GM23338 (cell line): ENCODE data around the gene GRB14. TPM values are rescaled to one million over a fixed set of nuclear protein-coding genes. Genes with fewer than 3 reads are reported as not detected.

ENCODE experiments used
- ATAC-seq: fragments of 200-7000 bp; cut with Tn5 transposase; 3 replicates; pipeline ENCODE4 v1.9.1; 2020
- DNase-seq: peaks from one replicate; pipeline ENCODE4 v3.0.0-alpha.2; 2015; ENCODE audit warnings: low spot score
- H2AFZ ChIP-seq: fragments of 200-600 bp; sonication (generic); 2 replicates; pipeline ENCODE4 v1.8.0; 2016; ENCODE audit warnings: antibody characterized with exemption, mild to moderate bottlenecking, moderate library complexity
- H3F3A ChIP-seq: fragments of 200-600 bp; sonication (generic); replicated peaks from 2 replicates; pipeline ENCODE4 v1.8.0; 2017; ENCODE audit warnings: antibody characterized with exemption, mixed run types, low read depth
- H3K27ac ChIP-seq: fragments of 200-600 bp; sonication (generic); 2 replicates; pipeline ENCODE4 v1.6.1; 2016; ENCODE audit warnings: low read depth
- H3K27me3 ChIP-seq: fragments of 200-600 bp; sonication (generic); 2 replicates; pipeline ENCODE4 v1.8.0; 2016; ENCODE audit warnings: mild to moderate bottlenecking, mixed run types, moderate library complexity; ENCODE audit not compliant: insufficient read depth
- H3K36me3 ChIP-seq: fragments of 200-600 bp; sonication (generic); 2 replicates; pipeline ENCODE4 v1.8.0; 2016; ENCODE audit warnings: mild to moderate bottlenecking; ENCODE audit not compliant: insufficient read depth
- H3K4me1 ChIP-seq: fragments of 200-600 bp; sonication (generic); 2 replicates; pipeline ENCODE4 v1.8.0; 2016; ENCODE audit warnings: mild to moderate bottlenecking, moderate library complexity; ENCODE audit not compliant: insufficient read depth
- H3K4me2 ChIP-seq: fragments of 200-600 bp; sonication (generic); 2 replicates; pipeline ENCODE4 v1.7.1; 2017; ENCODE audit warnings: mixed run types
- H3K4me3 ChIP-seq: fragments of 200-600 bp; sonication (generic); 2 replicates; pipeline ENCODE4 v1.6.1; 2016; ENCODE audit warnings: mixed run types
- H3K79me2 ChIP-seq: fragments of 200-600 bp; sonication (generic); replicated peaks from 2 replicates; pipeline ENCODE4 v1.8.0; 2017; ENCODE audit warnings: mild to moderate bottlenecking; ENCODE audit not compliant: insufficient read depth
- H3K9me2 ChIP-seq: fragments of 200-600 bp; sonication (generic); 2 replicates; pipeline ENCODE4 v1.8.0; 2017; ENCODE audit not compliant: insufficient read depth
- H4K20me1 ChIP-seq: fragments of 200-600 bp; sonication (generic); replicated peaks from 2 replicates; pipeline ENCODE4 v1.8.0; 2017; ENCODE audit warnings: mild to moderate bottlenecking; ENCODE audit not compliant: insufficient read depth
- H3K27ac Mint-ChIP-seq: 2 replicates; pipeline ENCODE4 v1.8.0; 2020; ENCODE audit warnings: inconsistent platforms, mild to moderate bottlenecking, moderate library complexity, mixed read lengths
- H3K27me3 Mint-ChIP-seq: 3 replicates; pipeline ENCODE4 v1.8.0; 2022; ENCODE audit warnings: low read depth, mild to moderate bottlenecking, moderate library complexity, mixed read lengths, inconsistent platforms; ENCODE audit not compliant: insufficient read depth, poor library complexity
- H3K36me3 Mint-ChIP-seq: 3 replicates; pipeline ENCODE4 v1.8.0; 2021; ENCODE audit warnings: low read depth, mild to moderate bottlenecking, inconsistent platforms, moderate library complexity, mixed read lengths
- H3K4me1 Mint-ChIP-seq: 3 replicates; pipeline ENCODE4 v1.8.0; 2020; ENCODE audit warnings: mild to moderate bottlenecking, inconsistent platforms, mixed read lengths
- H3K4me3 Mint-ChIP-seq: 3 replicates; pipeline ENCODE4 v1.8.0; 2021; ENCODE audit warnings: moderate library complexity, mild to moderate bottlenecking, inconsistent platforms, mixed read lengths
- H3K9me3 Mint-ChIP-seq: 3 replicates; pipeline ENCODE4 v1.8.0; 2020; ENCODE audit warnings: moderate library complexity, mild to moderate bottlenecking, inconsistent platforms, mixed read lengths
- CREB1 ChIP-seq: fragments of 250-450 bp; sonication (Bioruptor Pico); IDR thresholded peaks from 2 replicates; pipeline ENCODE4 v1.5.0; 2020; ENCODE audit warnings: low read depth, mild to moderate bottlenecking, moderate library complexity
- CTCF ChIP-seq, 2 experiments: fragments of 200-600 bp in 1 of 2; sonication (generic) in 1 of 2; conservative IDR thresholded peaks; 2 replicates each; pipeline versions ENCODE4 v1.5.1 to v1.6.1; 2016 to 2017; ENCODE audit warnings: antibody characterized with exemption in 2 of 2, low read depth in 2 of 2, mild to moderate bottlenecking in 2 of 2, moderate library complexity in 1 of 2
- EZH2 ChIP-seq: fragments of 200-600 bp; sonication (generic); IDR thresholded peaks from one replicate; pipeline ENCODE4 v1.8.0; 2017; ENCODE audit warnings: antibody characterized with exemption, mild to moderate bottlenecking, low read depth; ENCODE audit not compliant: unreplicated experiment
- EZH2phosphoT487 ChIP-seq: fragments of 200-600 bp; sonication (generic); IDR thresholded peaks from one replicate; pipeline ENCODE4 v1.8.1; 2018; ENCODE audit warnings: antibody characterized with exemption; ENCODE audit not compliant: unreplicated experiment
- JUNB ChIP-seq: IDR thresholded peaks from one replicate; pipeline ENCODE4 v1.6.1; 2016; ENCODE audit warnings: antibody characterized with exemption; ENCODE audit not compliant: unreplicated experiment
- NANOG ChIP-seq: IDR thresholded peaks from 2 replicates; pipeline ENCODE4 v1.6.1; 2016; ENCODE audit warnings: antibody characterized with exemption, borderline replicate concordance
- POLR2AphosphoS5 ChIP-seq: IDR thresholded peaks from 2 replicates; pipeline ENCODE4 v1.6.1; 2016; ENCODE audit warnings: antibody characterized with exemption, low read depth
- STAT1 ChIP-seq: IDR thresholded peaks from one replicate; pipeline ENCODE4 v1.6.1; 2016; ENCODE audit warnings: antibody characterized with exemption; ENCODE audit not compliant: unreplicated experiment
- ZNF114 ChIP-seq: fragments of 250-450 bp; sonication (Bioruptor Pico); IDR thresholded peaks from 2 replicates; pipeline ENCODE4 v1.5.0; 2020; ENCODE audit warnings: mild to moderate bottlenecking, moderate library complexity
- ZNF331 ChIP-seq: fragments of 250-450 bp; sonication (Bioruptor Pico); IDR thresholded peaks from 2 replicates; pipeline ENCODE4 v1.5.0; 2020; ENCODE audit warnings: low read depth, mild to moderate bottlenecking, moderate library complexity
- ZNF462 ChIP-seq: fragments of 250-450 bp; sonication (Bioruptor Pico); IDR thresholded peaks from 2 replicates; pipeline ENCODE4 v1.5.0; 2020; ENCODE audit warnings: mild to moderate bottlenecking, moderate library complexity
- polyA plus RNA-seq: library from polyadenylated mRNA; unstranded; fragments of >200 nt; fragmentation: Nextera tagmentation; extraction: Ambion mirVana; gene quantifications from 2 replicates; pipeline ENCODE4 v1.2.1, GENCODE V29; 2016
- total RNA-seq: library from RNA; depleted of rRNA; stranded (reverse); fragments of >200 nt; shearing (Covaris generic); gene quantifications from 2 replicates; pipeline ENCODE4 v1.2.3, GENCODE V29; 2014
- TF ChIP-seq, protein P1 (sequence below): IDR thresholded peaks from one replicate; pipeline ENCODE4 v1.6.1; 2018; ENCODE audit warnings: antibody characterized with exemption; ENCODE audit not compliant: unreplicated experiment
- TF ChIP-seq, protein P2 (sequence below): IDR thresholded peaks from 2 replicates; pipeline ENCODE4 v1.6.1; 2016; ENCODE audit warnings: antibody characterized with exemption

Gene GRB14
- total and polyA plus RNA-seq, 2 experiments from 2014 or later, result 16.0 to 28.9 TPM

DNA sequence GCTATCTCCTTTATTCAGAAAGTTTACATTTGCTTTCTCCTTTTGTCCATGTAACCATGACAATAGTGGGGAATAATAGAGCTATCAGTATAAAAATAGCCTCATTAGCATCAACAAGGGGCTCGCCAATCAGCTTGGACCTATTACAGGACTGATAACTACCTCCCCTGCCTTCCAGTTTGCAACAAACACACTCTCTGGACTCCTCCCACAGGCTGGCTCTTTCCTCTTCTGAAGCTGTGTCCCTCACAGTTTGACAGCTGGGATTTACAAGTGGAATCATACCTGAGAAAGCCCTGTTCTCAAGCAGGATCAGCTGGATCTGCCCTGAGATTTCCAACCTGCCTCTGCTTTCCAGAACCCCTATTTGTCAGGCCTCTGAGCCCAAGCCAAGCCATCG, 162.5 kb downstream of the GRB14 start:
- Mint-ChIP-seq H3K9me3 (no peaks in the 10 kb centered on the region; the same call in 1 of the 3 replicates), H3K4me3 (no peak overlapping the region), H3K4me1 (peaks cover 26% of the 10 kb centered on the region), H3K27me3 (peaks cover 6% of the 10 kb centered on the region), H3K36me3 (no peaks in the 10 kb centered on the region), H3K27ac (peak overlapping the region; percentile 74)
- H3K9me2 ChIP-seq, result no peaks in the 10 kb centered on the region
- peak overlapping the region; percentile 82 for H3K27ac ChIP-seq
- no peaks in the 10 kb centered on the region for H3K27me3 ChIP-seq
- H3K79me2 ChIP-seq, result no peaks in the 10 kb centered on the region
- peak; percentile 95 for ATAC-seq
- H2AFZ ChIP-seq, result no peak overlapping the region
- H3K4me3 ChIP-seq, result no peak overlapping the region
- peak overlapping the region; percentile 15 for H3K4me2 ChIP-seq
- no peaks in the 10 kb centered on the region for H3K36me3 ChIP-seq
- TF ChIP-seq NANOG (no peak; the same call in 1 of the 2 replicates), EZH2phosphoT487 (no peak), ZNF114 (CRISPR knock-in tag) (no peak), ZNF331 (CRISPR knock-in tag) (no peak), CREB1 (CRISPR knock-in tag) (no peak), STAT1 (no peak), EZH2 (no peak), ZNF462 (CRISPR knock-in tag) (no peak; the same call in 1 of the 2 replicates), CTCF (conservative IDR thresholded peaks at IDR 0.05; ENCODE audit: low read depth in 2 of 2) (no peak), JUNB (no peak), POLR2AphosphoS5 (no peak)
- TF ChIP-seq, protein P1, sequence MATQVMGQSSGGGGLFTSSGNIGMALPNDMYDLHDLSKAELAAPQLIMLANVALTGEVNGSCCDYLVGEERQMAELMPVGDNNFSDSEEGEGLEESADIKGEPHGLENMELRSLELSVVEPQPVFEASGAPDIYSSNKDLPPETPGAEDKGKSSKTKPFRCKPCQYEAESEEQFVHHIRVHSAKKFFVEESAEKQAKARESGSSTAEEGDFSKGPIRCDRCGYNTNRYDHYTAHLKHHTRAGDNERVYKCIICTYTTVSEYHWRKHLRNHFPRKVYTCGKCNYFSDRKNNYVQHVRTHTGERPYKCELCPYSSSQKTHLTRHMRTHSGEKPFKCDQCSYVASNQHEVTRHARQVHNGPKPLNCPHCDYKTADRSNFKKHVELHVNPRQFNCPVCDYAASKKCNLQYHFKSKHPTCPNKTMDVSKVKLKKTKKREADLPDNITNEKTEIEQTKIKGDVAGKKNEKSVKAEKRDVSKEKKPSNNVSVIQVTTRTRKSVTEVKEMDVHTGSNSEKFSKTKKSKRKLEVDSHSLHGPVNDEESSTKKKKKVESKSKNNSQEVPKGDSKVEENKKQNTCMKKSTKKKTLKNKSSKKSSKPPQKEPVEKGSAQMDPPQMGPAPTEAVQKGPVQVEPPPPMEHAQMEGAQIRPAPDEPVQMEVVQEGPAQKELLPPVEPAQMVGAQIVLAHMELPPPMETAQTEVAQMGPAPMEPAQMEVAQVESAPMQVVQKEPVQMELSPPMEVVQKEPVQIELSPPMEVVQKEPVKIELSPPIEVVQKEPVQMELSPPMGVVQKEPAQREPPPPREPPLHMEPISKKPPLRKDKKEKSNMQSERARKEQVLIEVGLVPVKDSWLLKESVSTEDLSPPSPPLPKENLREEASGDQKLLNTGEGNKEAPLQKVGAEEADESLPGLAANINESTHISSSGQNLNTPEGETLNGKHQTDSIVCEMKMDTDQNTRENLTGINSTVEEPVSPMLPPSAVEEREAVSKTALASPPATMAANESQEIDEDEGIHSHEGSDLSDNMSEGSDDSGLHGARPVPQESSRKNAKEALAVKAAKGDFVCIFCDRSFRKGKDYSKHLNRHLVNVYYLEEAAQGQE, result no peak
- TF ChIP-seq, protein P2, sequence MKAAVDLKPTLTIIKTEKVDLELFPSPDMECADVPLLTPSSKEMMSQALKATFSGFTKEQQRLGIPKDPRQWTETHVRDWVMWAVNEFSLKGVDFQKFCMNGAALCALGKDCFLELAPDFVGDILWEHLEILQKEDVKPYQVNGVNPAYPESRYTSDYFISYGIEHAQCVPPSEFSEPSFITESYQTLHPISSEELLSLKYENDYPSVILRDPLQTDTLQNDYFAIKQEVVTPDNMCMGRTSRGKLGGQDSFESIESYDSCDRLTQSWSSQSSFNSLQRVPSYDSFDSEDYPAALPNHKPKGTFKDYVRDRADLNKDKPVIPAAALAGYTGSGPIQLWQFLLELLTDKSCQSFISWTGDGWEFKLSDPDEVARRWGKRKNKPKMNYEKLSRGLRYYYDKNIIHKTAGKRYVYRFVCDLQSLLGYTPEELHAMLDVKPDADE, result no peak
- no peaks in the 10 kb centered on the region for H3F3A ChIP-seq
- DNase-seq, result peak; percentile 59
- peaks cover 28% of the 10 kb centered on the region for H3K4me1 ChIP-seq
- H4K20me1 ChIP-seq, result no peaks in the 10 kb centered on the region
